Measurements from ENCODE around the gene LMX1B.

Gene LMX1B

DNA sequence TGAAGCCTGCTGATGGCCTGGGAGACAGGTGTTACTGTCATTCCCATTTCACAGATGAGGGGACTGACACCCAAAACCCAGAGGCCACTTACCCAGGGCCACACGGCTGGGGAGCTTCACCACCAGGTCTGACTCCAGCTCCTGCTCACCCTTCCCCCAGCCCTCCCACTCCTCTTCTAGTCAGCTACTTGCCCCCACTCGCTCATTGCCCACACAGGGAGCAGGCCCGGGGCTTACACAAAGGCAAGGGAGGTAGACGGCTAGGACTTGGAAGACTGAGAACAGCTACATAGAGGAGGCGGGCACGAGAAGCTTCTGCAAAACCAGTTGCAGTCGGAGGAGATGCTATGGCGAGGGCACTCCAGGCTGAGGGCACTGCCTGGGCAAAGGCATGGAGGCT lies 21.3 kb downstream of the LMX1B start:
- Histone ChIP-seq H3K4me1 (ENCODE audit: low read depth, poor library complexity, severe bottlenecking) (no peaks in the 10 kb centered on the region), H4K20me1 (ENCODE audit: insufficient read depth) (no peaks in the 10 kb centered on the region), H3K27me3 (ENCODE audit: insufficient read depth, low read depth) (peaks cover 50% of the 10 kb centered on the region; the same call in 1 of the 2 replicates), H3K9ac (no peak overlapping the region), H3K79me2 (ENCODE audit: insufficient read depth, low read depth) (no peaks in the 10 kb centered on the region), H3K4me3 (IDR thresholded peaks at IDR 0.05; ENCODE audit: insufficient read depth, low read depth, low read length) (no peak overlapping the region), H3K36me3 (ENCODE audit: insufficient read depth) (no peaks in the 10 kb centered on the region), H3K4me2 (no peak overlapping the region), H2AFZ (ENCODE audit: low read depth) (no peak overlapping the region), H3K27ac (no peak overlapping the region)
- TF ChIP-seq, protein P1, sequence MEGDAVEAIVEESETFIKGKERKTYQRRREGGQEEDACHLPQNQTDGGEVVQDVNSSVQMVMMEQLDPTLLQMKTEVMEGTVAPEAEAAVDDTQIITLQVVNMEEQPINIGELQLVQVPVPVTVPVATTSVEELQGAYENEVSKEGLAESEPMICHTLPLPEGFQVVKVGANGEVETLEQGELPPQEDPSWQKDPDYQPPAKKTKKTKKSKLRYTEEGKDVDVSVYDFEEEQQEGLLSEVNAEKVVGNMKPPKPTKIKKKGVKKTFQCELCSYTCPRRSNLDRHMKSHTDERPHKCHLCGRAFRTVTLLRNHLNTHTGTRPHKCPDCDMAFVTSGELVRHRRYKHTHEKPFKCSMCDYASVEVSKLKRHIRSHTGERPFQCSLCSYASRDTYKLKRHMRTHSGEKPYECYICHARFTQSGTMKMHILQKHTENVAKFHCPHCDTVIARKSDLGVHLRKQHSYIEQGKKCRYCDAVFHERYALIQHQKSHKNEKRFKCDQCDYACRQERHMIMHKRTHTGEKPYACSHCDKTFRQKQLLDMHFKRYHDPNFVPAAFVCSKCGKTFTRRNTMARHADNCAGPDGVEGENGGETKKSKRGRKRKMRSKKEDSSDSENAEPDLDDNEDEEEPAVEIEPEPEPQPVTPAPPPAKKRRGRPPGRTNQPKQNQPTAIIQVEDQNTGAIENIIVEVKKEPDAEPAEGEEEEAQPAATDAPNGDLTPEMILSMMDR (conservative IDR thresholded peaks at IDR 0.05; ENCODE audit: low read depth, low read length) = no peak

DNA sequence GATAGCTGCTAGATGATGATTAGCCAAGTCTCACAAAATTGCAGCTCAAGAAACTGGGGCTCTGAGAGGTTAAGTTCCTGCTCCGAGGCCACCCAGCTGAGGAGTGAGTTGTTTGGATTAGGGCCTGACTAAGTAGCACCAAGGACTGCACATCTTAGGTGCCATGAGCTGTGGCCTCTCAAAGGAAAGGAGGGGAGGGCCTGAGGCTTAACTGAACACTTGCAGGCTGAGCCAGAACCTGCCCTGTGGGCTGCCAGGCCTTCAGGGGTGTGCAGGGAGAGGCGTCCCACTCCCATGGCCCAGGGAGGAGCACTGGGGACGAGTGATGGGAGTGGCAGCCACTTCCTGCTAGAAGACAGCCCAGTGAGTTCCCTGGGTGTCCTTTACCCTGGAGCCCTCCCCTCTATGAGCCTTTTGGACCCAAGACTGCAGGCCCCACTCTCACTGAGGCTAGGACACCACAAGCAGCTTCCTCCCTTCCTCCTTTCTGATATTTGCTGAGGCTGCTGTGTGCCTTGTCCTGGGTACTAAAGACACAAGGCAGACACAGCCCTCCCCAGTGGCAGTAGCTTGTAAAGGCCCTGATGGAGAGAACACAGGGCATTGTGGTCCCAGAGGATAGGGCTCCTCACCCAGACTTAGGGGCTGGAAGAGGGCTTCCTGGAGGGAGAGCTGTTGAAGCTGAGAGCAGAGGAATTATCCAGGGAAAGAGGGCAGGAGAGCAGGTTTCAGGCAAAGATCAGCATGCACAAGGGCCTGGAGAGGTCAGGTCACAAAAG lies 22.1 kb downstream of the LMX1B start:
- Histone ChIP-seq H2AFZ (ENCODE audit: low read depth) (no peak overlapping the region), H3K4me1 (ENCODE audit: low read depth, poor library complexity, severe bottlenecking) (no peaks in the 10 kb centered on the region), H3K4me2 (no peak overlapping the region), H4K20me1 (ENCODE audit: insufficient read depth) (no peaks in the 10 kb centered on the region), H3K27ac (no peak overlapping the region), H3K4me3 (IDR thresholded peaks at IDR 0.05; ENCODE audit: insufficient read depth, low read depth, low read length) (no peak overlapping the region), H3K36me3 (ENCODE audit: insufficient read depth) (no peaks in the 10 kb centered on the region), H3K9ac (no peak overlapping the region), H3K79me2 (ENCODE audit: insufficient read depth, low read depth) (no peaks in the 10 kb centered on the region), H3K27me3 (ENCODE audit: insufficient read depth, low read depth) (peaks cover 42% of the 10 kb centered on the region; the same call in 1 of the 2 replicates)
- TF ChIP-seq, protein P1 (conservative IDR thresholded peaks at IDR 0.05; ENCODE audit: low read depth, low read length) = no peak

DNA sequence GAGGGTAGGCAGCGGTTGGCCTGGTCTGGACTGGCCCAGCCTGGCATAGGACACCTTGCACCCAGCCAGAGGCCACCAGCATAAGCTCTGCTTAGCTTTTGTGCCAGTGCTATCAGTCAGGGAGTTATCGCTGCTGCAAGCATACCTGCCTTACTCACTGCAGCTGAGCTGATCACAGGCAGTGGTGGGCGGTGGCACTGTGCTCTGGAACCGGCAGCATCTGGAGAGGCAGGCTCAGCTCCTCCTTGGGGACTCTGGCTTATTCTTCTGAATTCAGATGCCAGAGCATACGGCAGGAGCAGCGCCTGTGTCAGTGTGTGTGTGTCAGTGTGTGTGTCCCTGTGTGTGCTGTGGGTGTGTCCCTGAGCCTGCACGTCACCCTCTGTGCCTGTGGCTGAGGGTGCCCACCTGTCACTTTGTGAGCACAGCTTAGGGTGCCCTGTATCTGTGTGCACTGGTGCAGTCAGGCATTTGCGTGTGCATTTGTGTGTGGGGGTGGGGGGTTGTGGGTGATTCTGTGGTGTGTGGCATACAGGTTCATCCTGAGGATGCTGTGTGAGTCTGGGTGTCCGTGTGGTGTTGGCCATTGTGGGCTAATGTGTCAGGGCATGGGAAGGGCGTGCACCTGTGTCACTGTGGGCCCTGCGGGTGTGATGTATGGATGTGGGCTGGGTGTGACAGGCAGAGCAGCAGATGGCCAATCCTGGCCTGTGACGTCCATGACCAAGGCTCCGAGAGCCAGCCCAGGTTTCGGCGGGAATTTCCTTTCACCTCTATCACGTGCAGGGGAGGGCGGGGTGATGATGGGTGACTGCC lies 23.5 kb downstream of the LMX1B start:
- H3K36me3 ChIP-seq (ENCODE audit: insufficient read depth) = no peaks in the 10 kb centered on the region
- TF ChIP-seq, protein P1 (conservative IDR thresholded peaks at IDR 0.05; ENCODE audit: low read depth, low read length) = no peak
- no peak overlapping the region for H3K9ac ChIP-seq
- H3K4me2 ChIP-seq = no peak overlapping the region
- H3K79me2 ChIP-seq (ENCODE audit: insufficient read depth, low read depth) = no peaks in the 10 kb centered on the region
- no peaks in the 10 kb centered on the region for H3K4me1 ChIP-seq (ENCODE audit: low read depth, poor library complexity, severe bottlenecking)
- H4K20me1 ChIP-seq (ENCODE audit: insufficient read depth) = no peaks in the 10 kb centered on the region
- H3K4me3 ChIP-seq (IDR thresholded peaks at IDR 0.05; ENCODE audit: insufficient read depth, low read depth, low read length) = no peak overlapping the region
- no peak overlapping the region for H2AFZ ChIP-seq (ENCODE audit: low read depth)
- H3K27me3 ChIP-seq (ENCODE audit: insufficient read depth, low read depth) = peaks cover 38% of the 10 kb centered on the region; the same call in 1 of the 2 replicates
- no peak overlapping the region for H3K27ac ChIP-seq

DNA sequence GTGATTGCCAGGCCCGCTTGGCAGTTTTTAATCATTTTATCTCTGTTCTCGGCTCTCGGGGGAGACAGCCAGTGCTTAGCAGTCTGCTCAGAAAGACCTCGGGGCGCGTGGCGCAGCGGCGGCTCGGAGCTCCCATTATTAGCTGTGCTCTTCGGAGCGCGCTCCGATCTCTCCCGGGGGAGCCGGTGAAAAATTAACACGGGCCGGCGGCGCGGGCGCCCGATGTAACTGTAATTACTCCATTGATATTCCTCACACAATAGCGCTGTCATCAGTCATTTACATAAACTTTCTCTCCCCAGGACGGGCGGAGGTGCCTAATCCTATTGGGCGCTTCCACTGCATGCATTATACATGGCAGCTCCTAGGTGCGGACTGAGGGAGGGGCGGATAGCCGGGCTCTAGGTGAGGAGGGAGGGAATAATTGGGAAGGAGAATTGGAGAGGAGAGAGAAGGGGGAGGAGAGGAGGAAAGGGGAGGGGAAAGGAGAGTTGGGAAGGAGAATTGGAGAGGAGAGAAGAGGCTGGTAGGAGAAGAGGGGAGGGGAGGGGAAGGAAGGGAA lies 24.9 kb downstream of the LMX1B start:
- no peaks in the 10 kb centered on the region for H4K20me1 ChIP-seq (ENCODE audit: insufficient read depth)
- no peak overlapping the region for H2AFZ ChIP-seq (ENCODE audit: low read depth)
- H3K27ac ChIP-seq = no peak overlapping the region
- TF ChIP-seq, protein P1 (conservative IDR thresholded peaks at IDR 0.05; ENCODE audit: low read depth, low read length) = no peak
- no peaks in the 10 kb centered on the region for H3K4me1 ChIP-seq (ENCODE audit: low read depth, poor library complexity, severe bottlenecking)
- no peaks in the 10 kb centered on the region for H3K79me2 ChIP-seq (ENCODE audit: insufficient read depth, low read depth)
- no peak overlapping the region for H3K9ac ChIP-seq
- no peaks in the 10 kb centered on the region for H3K36me3 ChIP-seq (ENCODE audit: insufficient read depth)
- no peak overlapping the region for H3K4me2 ChIP-seq
- H3K27me3 ChIP-seq (ENCODE audit: insufficient read depth, low read depth) = peaks cover 38% of the 10 kb centered on the region; the same call in 1 of the 2 replicates
- no peak overlapping the region for H3K4me3 ChIP-seq (IDR thresholded peaks at IDR 0.05; ENCODE audit: insufficient read depth, low read depth, low read length)
